Duodenal mucosa (tissue), 2 donors: Measurements from ENCODE around the gene WNT8B.

ENCODE experiments used
- H3K27ac ChIP-seq: one replicate; pipeline ENCODE4 v1.7.0; 2013; ENCODE audit warnings: low read depth, low read length
- H3K27me3 ChIP-seq, 2 donors: one replicate each; pipeline ENCODE4 v1.7.0; 2013; ENCODE audit warnings: low read length in 2 of 2, control low read depth in 1 of 2; ENCODE audit not compliant: insufficient read depth in 2 of 2, control insufficient read depth in 1 of 2
- H3K36me3 ChIP-seq, 2 donors: one replicate each; pipeline ENCODE4 v1.7.0; 2013; ENCODE audit warnings: low read length in 2 of 2, control low read depth in 1 of 2; ENCODE audit not compliant: insufficient read depth in 2 of 2, control insufficient read depth in 1 of 2
- H3K4me1 ChIP-seq, 2 donors: one replicate each; pipeline ENCODE4 v1.7.0; 2013; ENCODE audit warnings: low read length in 2 of 2, control low read depth in 1 of 2; ENCODE audit not compliant: insufficient read depth in 2 of 2, control insufficient read depth in 1 of 2
- H3K4me3 ChIP-seq, 2 donors: one replicate each; pipeline ENCODE4 v1.7.0; 2013; ENCODE audit warnings: low read length in 2 of 2, low read depth in 1 of 2
- H3K9ac ChIP-seq, 2 donors: one replicate each; pipeline ENCODE4 v1.7.0; 2013; ENCODE audit warnings: low read length in 2 of 2, low read depth in 1 of 2
- H3K9me3 ChIP-seq, 2 donors: one replicate each; pipeline ENCODE4 v1.7.0; 2013; ENCODE audit warnings: low read length in 2 of 2, control low read depth in 1 of 2; ENCODE audit not compliant: control insufficient read depth in 1 of 2

Gene WNT8B

DNA sequence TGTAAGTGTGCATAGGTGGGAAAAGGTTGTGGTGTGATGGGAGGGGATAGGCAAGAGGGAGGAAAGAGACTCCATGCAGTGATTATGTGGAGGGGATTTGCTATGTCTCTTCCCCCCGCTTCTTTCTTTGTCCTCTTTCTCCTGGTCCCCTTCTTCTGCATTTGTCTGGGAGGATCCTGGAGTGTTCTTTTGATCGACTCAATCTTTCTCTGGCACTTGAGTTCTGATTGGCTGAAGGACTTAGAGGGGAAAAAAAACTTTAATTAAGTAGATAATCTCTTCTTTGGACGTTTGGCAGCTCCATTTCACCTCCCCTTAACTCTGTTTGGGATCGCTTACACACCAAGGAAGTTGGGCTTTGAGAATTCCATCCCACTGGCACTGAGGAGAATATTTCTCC, at the start of gene WNT8B:
Gene WNT8B, plus strand, starts transcription at position 301 of the 400 bp plus-strand sequence. CDS start 160 bp downstream, outside the sequence.
- H3K4me3 ChIP-seq, result no peak within 1 kb of the TSS
- no peaks in the 10 kb centered on the region for H3K9me3 ChIP-seq
- H3K27me3 ChIP-seq, result peaks cover 0 to under 1% of the 10 kb centered on the region in 2 donors
- no peak within 1 kb of the TSS for H3K27ac ChIP-seq
- H3K9ac ChIP-seq, result no peak within 1 kb of the TSS
- no peaks in the 10 kb centered on the region for H3K36me3 ChIP-seq
- no peaks in the 10 kb centered on the region for H3K4me1 ChIP-seq

- Histone ChIP-seq H3K27ac (no peak overlapping the region), H3K9me3 (no peaks in the 10 kb centered on the region), H3K9ac (no peak overlapping the region), H3K27me3 (no peaks in the 10 kb centered on the region), H3K4me3 (no peak overlapping the region), H3K36me3 (no peaks in the 10 kb centered on the region), H3K4me1 (no peaks in the 10 kb centered on the region)
Measured at GRCh38 chr10:100413173-100413572, 49.6 kb upstream of the WNT8B start.

DNA sequence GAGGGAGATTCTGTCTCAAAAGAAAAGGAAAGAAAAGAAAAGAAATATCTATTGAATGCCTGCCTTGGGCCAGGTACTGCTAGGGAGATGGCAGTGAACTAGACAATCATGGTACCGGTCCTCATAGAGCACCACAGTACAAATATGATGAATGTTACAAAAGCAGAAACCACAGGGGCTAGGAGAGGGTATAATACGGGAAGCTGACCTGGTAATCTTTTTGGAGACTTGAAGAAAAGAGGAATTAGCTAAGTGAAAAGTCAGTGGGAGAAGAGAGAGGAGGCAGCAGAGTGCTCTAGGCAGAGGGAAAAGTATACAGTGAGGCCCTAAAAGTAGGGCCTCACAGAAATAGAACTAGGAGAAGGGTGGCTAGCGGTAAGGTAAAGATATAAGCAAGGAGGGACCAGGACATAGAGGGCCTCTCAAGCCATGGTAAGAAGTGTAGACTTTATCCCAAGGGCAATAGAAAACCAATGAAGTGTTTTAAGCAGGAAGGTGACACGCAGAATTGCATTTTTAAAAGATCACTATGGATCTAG, 42.8 kb upstream of the WNT8B start:
- Histone ChIP-seq H3K27ac (no peak overlapping the region), H3K27me3 (no peaks in the 10 kb centered on the region), H3K36me3 (no peaks in the 10 kb centered on the region), H3K9me3 (no peaks in the 10 kb centered on the region), H3K9ac (no peak overlapping the region), H3K4me3 (no peak overlapping the region), H3K4me1 (peaks cover under 1 to 3% of the 10 kb centered on the region in 2 donors)

- no peaks in the 10 kb centered on the region for H3K36me3 ChIP-seq
- no peaks in the 10 kb centered on the region for H3K27me3 ChIP-seq
- H3K4me1 ChIP-seq, result peaks cover 4 to 5% of the 10 kb centered on the region in 2 donors
- no peak overlapping the region for H3K4me3 ChIP-seq
- H3K9me3 ChIP-seq, result no peaks in the 10 kb centered on the region
- no peak overlapping the region for H3K27ac ChIP-seq
- H3K9ac ChIP-seq, result no peak overlapping the region
Measured at GRCh38 chr10:100427374-100427773, 35.4 kb upstream of the WNT8B start.

DNA sequence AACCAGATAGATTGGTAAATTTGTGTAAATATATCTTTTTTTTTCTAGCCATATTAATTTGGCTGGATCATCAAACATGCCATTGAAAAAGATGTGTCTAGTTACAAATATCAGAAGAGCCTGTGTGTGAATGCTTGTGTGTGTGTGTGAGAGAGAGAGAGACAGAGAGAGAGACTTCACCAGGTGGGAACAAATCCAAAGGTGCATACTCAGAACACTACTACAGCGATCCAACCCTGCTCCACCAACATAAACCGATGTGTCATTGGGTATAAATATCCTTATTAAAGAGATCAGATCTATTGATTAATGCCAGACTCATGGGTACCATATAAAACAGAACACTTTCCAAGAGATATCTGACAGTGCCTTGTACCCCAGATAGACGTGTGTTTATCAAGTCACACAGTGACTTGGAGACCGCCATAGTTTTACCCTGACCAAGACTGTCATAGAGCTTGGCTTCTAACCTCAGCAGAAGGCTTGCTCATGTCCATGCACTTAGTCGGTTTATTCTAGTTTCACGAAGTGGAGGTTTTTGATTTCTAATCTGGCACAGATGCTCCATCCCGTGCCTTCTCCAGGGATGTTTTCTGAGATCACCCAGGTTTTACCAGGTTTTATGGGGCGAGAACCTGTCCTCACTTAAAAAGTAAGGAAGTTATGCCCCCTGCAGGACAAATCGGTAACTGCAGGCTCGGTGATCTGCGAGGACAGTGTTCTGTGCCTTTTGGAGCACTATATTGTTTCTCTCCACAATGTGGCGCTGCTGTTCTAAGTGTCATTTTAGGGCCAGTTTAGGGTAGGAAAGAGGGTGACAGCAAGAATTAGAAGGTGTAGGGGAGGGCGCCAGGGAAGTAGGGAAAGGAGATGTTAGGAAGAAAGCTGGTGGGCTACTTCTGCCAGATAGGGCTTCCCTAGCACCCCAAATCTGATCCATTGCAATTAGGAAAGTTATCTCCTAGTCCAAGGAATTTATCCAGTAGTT, 29.3 kb upstream of the WNT8B start:
- Histone ChIP-seq H3K27me3 (no peaks in the 10 kb centered on the region), H3K36me3 (no peaks in the 10 kb centered on the region), H3K9me3 (no peaks in the 10 kb centered on the region), H3K27ac (no peak overlapping the region), H3K4me3 (no peak overlapping the region), H3K9ac (no peak overlapping the region), H3K4me1 (no peaks in the 10 kb centered on the region)

GRCh38 chr10:100436255-100436654, 26.6 kb upstream of the WNT8B start:
- Histone ChIP-seq H3K4me1 (no peaks in the 10 kb centered on the region), H3K9ac (no peak overlapping the region), H3K27ac (no peak overlapping the region), H3K36me3 (no peaks in the 10 kb centered on the region), H3K27me3 (no peaks in the 10 kb centered on the region), H3K4me3 (no peak overlapping the region), H3K9me3 (no peaks in the 10 kb centered on the region)

DNA sequence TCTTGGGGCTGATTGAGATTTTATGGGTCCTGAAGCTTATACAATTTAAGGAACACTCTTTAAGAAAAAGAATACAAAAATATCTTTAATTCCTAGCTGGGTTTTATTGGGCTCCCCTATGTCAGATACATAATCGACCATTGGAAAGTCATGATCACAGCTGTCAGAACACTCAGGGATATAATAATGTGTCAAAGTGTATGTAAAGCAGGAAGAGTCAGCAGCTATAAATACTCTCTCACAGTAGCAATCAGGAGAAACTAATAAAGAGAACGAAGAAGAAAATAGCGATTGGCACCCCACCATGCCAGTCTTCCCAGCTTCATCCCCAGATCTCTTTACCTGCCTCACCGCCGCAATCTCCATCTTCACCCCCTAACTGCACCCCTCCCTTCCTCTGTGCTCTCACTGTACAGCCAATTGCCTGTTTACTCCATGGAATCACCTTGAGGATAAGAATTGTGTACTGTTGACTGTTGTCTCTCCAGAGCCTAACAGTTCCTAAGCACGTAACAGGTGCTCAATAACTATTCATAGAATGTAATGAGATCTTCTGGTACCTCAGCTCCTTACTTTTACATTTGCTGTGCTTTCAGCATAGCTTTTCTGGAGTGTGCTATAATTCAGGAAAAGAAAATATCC, 24.0 kb upstream of the WNT8B start:
- Histone ChIP-seq H3K27ac (no peak overlapping the region), H3K9ac (no peak overlapping the region), H3K4me1 (no peaks in the 10 kb centered on the region), H3K36me3 (no peaks in the 10 kb centered on the region), H3K9me3 (no peaks in the 10 kb centered on the region), H3K27me3 (no peaks in the 10 kb centered on the region), H3K4me3 (no peak overlapping the region)

GRCh38 chr10:100442548-100442947, 20.3 kb upstream of the WNT8B start:
- Histone ChIP-seq H3K27me3 (peaks cover 0 to 1% of the 10 kb centered on the region in 2 donors), H3K9me3 (peaks cover 0 to 4% of the 10 kb centered on the region in 2 donors)

DNA sequence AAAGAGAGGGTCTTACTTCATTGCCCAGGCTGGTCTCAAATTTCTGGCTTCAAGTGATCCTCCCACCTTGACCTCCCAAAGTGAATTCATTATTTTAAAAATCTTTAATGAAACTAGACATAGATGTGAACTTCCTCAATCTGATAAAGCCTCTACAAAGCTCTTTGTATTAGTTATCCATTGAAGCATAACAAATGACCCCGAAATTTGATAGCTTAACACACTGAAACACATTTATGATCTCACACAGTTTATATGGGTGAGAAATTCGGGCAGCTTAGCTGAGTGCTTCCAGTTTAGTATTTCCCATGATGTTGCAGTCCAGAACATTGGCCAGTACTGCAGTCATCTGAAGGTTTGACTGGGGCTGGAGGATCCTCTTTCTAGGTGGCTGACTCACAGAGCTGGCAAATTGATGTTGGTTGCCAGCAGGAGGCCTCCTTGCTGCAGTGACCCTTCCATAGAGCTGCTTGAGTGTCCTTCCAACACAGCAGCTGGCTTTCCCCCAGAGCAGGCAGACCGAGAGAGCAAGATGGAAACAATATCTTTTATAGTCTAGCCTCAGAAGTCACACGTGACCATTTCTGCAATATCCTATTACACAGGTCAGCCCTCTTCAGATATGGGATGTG, 16.6 kb upstream of the WNT8B start:
- Histone ChIP-seq H3K9ac (no peak overlapping the region), H3K27ac (no peak overlapping the region), H3K4me1 (no peaks in the 10 kb centered on the region)

More at GRCh38 chr10:100442548-100442947, 20.3 kb upstream of the WNT8B start:
- Histone ChIP-seq H3K4me1 (no peaks in the 10 kb centered on the region), H3K27ac (no peak overlapping the region), H3K36me3 (no peaks in the 10 kb centered on the region), H3K9ac (no peak overlapping the region), H3K4me3 (no peak overlapping the region)

More for the DNA sequence above, 16.6 kb upstream of the WNT8B start:
- H3K36me3 ChIP-seq, result no peaks in the 10 kb centered on the region
- peaks cover 0 to 4% of the 10 kb centered on the region in 2 donors for H3K9me3 ChIP-seq
- peaks cover 0 to 4% of the 10 kb centered on the region in 2 donors for H3K27me3 ChIP-seq
- H3K4me3 ChIP-seq, result no peak overlapping the region
